ENCODE data around the gene SH2B3.

SH2B3 gene

GRCh38 chr12:111411185-111411764 is 5.6 kb downstream of the SH2B3 start:
- H3K9me3 Mint-ChIP-seq: no peaks in the 10 kb centered on the region
- peaks cover 34% of the 10 kb centered on the region for H3K36me3 Mint-ChIP-seq
- peak overlapping the region; percentile 78 for H3K4me3 Mint-ChIP-seq
- H3K27ac Mint-ChIP-seq: peak overlapping the region; percentile 90
- peaks cover 84% of the 10 kb centered on the region for H3K4me1 Mint-ChIP-seq
- no peak for DNase-seq (ENCODE audit: low spot score in 2 of 2)
- peak; percentile 62 for ATAC-seq

- H3K27ac Mint-ChIP-seq: peak overlapping the region; percentile 69
- peaks cover 79% of the 10 kb centered on the region for H3K4me1 Mint-ChIP-seq
- peak overlapping the region; percentile 78 for H3K4me3 Mint-ChIP-seq
- H3K9me3 Mint-ChIP-seq: no peaks in the 10 kb centered on the region
- H3K36me3 Mint-ChIP-seq: peaks cover 37% of the 10 kb centered on the region
- DNase-seq (ENCODE audit: low spot score in 2 of 2): no peak
- no peak for ATAC-seq
Measured at GRCh38 chr12:111412007-111412829, 6.5 kb downstream of the SH2B3 start.

GRCh38 chr12:111412830-111413441 is 7.2 kb downstream of the SH2B3 start:
- no peak for DNase-seq (ENCODE audit: low spot score in 2 of 2)
- H3K9me3 Mint-ChIP-seq: no peaks in the 10 kb centered on the region
- no peak for ATAC-seq

GRCh38 chr12:111413442-111414086 is 7.8 kb downstream of the SH2B3 start:
- DNase-seq (ENCODE audit: low spot score in 2 of 2) (no peak), ATAC-seq (no peak)
- H3K4me1 Mint-ChIP-seq: peaks cover 66% of the 10 kb centered on the region
- no peaks in the 10 kb centered on the region for H3K9me3 Mint-ChIP-seq
- peak overlapping the region; percentile 69 for H3K27ac Mint-ChIP-seq
- peaks cover 34% of the 10 kb centered on the region for H3K36me3 Mint-ChIP-seq
- peak overlapping the region; percentile 78 for H3K4me3 Mint-ChIP-seq

More at GRCh38 chr12:111412830-111413441, 7.2 kb downstream of the SH2B3 start:
- Mint-ChIP-seq H3K36me3 (peaks cover 39% of the 10 kb centered on the region), H3K27ac (peak overlapping the region; percentile 69), H3K4me1 (peaks cover 72% of the 10 kb centered on the region), H3K4me3 (peak overlapping the region; percentile 78)

- ATAC-seq: no peak
- DNase-seq (ENCODE audit: low spot score in 2 of 2): no peak
- H3K36me3 Mint-ChIP-seq: peaks cover 45% of the 10 kb centered on the region
- H3K27ac Mint-ChIP-seq: peak overlapping the region; percentile 69
- H3K9me3 Mint-ChIP-seq: no peaks in the 10 kb centered on the region
- H3K4me3 Mint-ChIP-seq: no peak overlapping the region
- H3K4me1 Mint-ChIP-seq: peaks cover 54% of the 10 kb centered on the region
Measured at GRCh38 chr12:111414711-111415252, 9.1 kb downstream of the SH2B3 start.

- H3K4me1 Mint-ChIP-seq: peaks cover 37% of the 10 kb centered on the region
- peaks cover 70% of the 10 kb centered on the region for H3K36me3 Mint-ChIP-seq
- ATAC-seq: no peak
- peak overlapping the region; percentile 48 for H3K27ac Mint-ChIP-seq
- H3K9me3 Mint-ChIP-seq: no peaks in the 10 kb centered on the region
- H3K4me3 Mint-ChIP-seq: no peak overlapping the region
- DNase-seq (ENCODE audit: low spot score in 2 of 2): no peak
Measured at GRCh38 chr12:111417290-111417689, 11.6 kb downstream of the SH2B3 start.

- ATAC-seq (no peak), DNase-seq (ENCODE audit: low spot score in 2 of 2) (no peak)
- H3K36me3 Mint-ChIP-seq: peaks cover 77% of the 10 kb centered on the region
- H3K4me1 Mint-ChIP-seq: peaks cover 34% of the 10 kb centered on the region
- H3K9me3 Mint-ChIP-seq: no peaks in the 10 kb centered on the region
- no peak overlapping the region for H3K27ac Mint-ChIP-seq
- no peak overlapping the region for H3K4me3 Mint-ChIP-seq
Measured at GRCh38 chr12:111417784-111418593, 12.3 kb downstream of the SH2B3 start.

GRCh38 chr12:111418594-111418880 is 12.8 kb downstream of the SH2B3 start:
- DNase-seq (ENCODE audit: low spot score in 2 of 2) (no peak), ATAC-seq (no peak)
- Mint-ChIP-seq H3K4me3 (no peak overlapping the region), H3K4me1 (peaks cover 29% of the 10 kb centered on the region), H3K9me3 (no peaks in the 10 kb centered on the region), H3K36me3 (peaks cover 81% of the 10 kb centered on the region), H3K27ac (no peak overlapping the region)

- Mint-ChIP-seq H3K4me1 (peaks cover 23% of the 10 kb centered on the region), H3K9me3 (no peaks in the 10 kb centered on the region), H3K27ac (no peak overlapping the region), H3K36me3 (peaks cover 90% of the 10 kb centered on the region), H3K4me3 (no peak overlapping the region)
- ATAC-seq: no peak
- no peak for DNase-seq (ENCODE audit: low spot score in 2 of 2)
Measured at GRCh38 chr12:111419784-111420183, 14.1 kb downstream of the SH2B3 start.

GRCh38 chr12:111420494-111420893 is 14.8 kb downstream of the SH2B3 start:
- Mint-ChIP-seq H3K4me1 (peaks cover 24% of the 10 kb centered on the region), H3K27ac (no peak overlapping the region), H3K4me3 (no peak overlapping the region), H3K9me3 (no peaks in the 10 kb centered on the region), H3K36me3 (peaks cover 84% of the 10 kb centered on the region)
- no peak for ATAC-seq
- DNase-seq (ENCODE audit: low spot score in 2 of 2): no peak

- ATAC-seq (no peak), DNase-seq (ENCODE audit: low spot score in 2 of 2) (no peak)
- Mint-ChIP-seq H3K27ac (peak overlapping the region; percentile 87), H3K9me3 (no peaks in the 10 kb centered on the region), H3K36me3 (peaks cover 79% of the 10 kb centered on the region), H3K4me3 (no peak overlapping the region), H3K4me1 (peaks cover 57% of the 10 kb centered on the region)
Measured at GRCh38 chr12:111424189-111424792, 18.6 kb downstream of the SH2B3 start.

- no peak for DNase-seq (ENCODE audit: low spot score in 2 of 2)
- H3K27ac Mint-ChIP-seq: peak overlapping the region; percentile 87
- H3K9me3 Mint-ChIP-seq: no peaks in the 10 kb centered on the region
- no peak for ATAC-seq
- peaks cover 62% of the 10 kb centered on the region for H3K4me1 Mint-ChIP-seq
- H3K4me3 Mint-ChIP-seq: peak overlapping the region; percentile 83
- peaks cover 73% of the 10 kb centered on the region for H3K36me3 Mint-ChIP-seq
Measured at GRCh38 chr12:111424793-111425251, 19.1 kb downstream of the SH2B3 start.

- DNase-seq (ENCODE audit: low spot score in 2 of 2): no peak
- no peak for ATAC-seq
- peaks cover 67% of the 10 kb centered on the region for H3K4me1 Mint-ChIP-seq
- H3K4me3 Mint-ChIP-seq: peak overlapping the region; percentile 83
- H3K36me3 Mint-ChIP-seq: peaks cover 72% of the 10 kb centered on the region
- peak overlapping the region; percentile 87 for H3K27ac Mint-ChIP-seq
- H3K9me3 Mint-ChIP-seq: no peaks in the 10 kb centered on the region
Measured at GRCh38 chr12:111425655-111426054, 19.9 kb downstream of the SH2B3 start.
